Pulmonary artery endothelial cell (primary cell): ENCODE measurements around the gene C10orf71. TPM values are rescaled to one million over a fixed set of nuclear protein-coding genes. Genes with fewer than 3 reads are reported as not detected.

Experiments
- DNase-seq: peaks from one replicate; pipeline ENCODE4 v3.0.0-alpha.2; 2011; ENCODE audit warnings: low read depth, low spot score
- total RNA-seq: library from RNA; depleted of rRNA; stranded (reverse); fragments of >200 nt; gene quantifications from 2 replicates; pipeline ENCODE4 v1.2.3, GENCODE V29; 2014

C10orf71 gene
- total RNA-seq, 1 donor from 2014 or later = not detected

DNA sequence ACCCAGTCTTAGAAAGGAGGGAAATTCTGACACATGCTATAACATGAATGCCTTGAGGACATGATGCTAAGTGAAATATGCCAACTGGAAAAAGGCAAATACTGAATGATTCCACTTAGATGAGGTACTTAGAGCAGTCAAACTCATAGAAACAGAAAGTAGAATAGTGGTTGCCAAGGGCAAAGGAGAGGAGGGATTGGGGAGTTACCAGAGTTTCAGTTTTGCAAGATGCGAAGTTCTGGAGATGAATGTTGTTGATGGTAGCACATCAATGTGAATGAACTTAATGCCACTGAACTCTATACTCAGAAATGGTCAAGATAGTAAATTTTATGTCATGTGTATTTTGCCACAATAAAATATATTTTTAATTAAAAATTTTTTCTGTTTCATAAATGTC is 58.0 kb downstream of the C10orf71 start:
- no peak for DNase-seq

DNA sequence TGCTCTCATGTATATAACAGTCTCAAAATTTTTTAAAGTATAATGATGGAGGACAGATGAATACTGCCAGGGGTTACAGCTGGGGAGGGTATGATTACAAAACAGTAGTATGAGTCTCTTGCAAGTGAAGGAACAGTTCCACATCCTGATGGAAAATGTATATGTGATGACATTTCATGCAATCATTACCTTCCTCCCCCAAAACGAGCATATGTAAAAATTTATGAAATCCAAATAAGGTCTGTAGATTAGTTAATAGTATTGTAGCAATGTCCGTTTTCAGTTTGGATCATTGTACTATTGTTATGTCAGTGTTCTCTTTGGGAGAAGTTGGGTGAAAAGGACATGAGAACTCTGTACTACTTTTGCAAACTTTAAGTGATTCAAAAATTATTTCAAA is 58.9 kb downstream of the C10orf71 start:
- DNase-seq = no peak

DNA sequence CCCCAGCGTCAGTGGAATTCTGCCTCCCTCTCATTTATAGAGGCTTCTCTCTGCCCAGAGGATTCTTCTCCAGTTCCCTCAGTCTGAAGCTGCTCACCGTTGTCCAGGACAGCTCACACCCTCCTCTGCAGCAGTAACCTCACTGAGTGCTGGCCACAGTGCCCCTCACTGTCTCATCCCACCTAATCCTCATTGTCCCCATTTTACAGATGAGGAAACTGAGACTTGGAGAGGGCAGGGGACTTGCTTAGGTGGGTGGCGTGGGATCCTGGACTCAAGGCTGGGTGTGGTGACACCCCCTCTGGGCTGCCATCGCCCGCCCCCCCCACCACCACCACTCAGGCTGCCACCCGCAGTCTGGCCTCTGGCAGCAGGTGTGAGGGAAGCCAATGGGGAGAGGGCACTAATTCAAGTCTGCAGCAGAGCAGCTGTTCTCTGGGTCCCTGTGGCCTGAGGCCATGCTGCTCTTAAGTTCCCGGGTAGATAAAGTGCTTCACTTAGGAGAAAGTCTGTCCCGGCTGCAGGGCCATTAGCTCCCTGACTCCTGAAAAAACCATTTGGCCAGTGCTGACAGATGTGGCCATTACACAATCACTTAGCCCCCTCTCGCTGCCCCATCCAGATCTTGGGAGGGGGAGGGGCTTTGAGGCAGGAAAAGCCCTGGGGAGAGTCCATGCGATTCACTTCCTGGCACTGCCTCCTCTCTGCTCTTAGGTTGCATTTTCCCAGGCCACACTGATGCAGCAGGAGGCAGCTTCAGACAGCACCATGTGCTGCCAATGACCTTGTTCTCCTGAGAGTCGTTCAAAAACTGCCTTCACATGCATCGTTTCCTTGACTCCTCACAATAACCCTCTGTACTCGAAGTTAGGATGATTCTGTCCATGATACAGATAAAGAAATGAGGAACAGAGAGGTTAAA is 60.6 kb downstream of the C10orf71 start:
- no peak for DNase-seq

DNA sequence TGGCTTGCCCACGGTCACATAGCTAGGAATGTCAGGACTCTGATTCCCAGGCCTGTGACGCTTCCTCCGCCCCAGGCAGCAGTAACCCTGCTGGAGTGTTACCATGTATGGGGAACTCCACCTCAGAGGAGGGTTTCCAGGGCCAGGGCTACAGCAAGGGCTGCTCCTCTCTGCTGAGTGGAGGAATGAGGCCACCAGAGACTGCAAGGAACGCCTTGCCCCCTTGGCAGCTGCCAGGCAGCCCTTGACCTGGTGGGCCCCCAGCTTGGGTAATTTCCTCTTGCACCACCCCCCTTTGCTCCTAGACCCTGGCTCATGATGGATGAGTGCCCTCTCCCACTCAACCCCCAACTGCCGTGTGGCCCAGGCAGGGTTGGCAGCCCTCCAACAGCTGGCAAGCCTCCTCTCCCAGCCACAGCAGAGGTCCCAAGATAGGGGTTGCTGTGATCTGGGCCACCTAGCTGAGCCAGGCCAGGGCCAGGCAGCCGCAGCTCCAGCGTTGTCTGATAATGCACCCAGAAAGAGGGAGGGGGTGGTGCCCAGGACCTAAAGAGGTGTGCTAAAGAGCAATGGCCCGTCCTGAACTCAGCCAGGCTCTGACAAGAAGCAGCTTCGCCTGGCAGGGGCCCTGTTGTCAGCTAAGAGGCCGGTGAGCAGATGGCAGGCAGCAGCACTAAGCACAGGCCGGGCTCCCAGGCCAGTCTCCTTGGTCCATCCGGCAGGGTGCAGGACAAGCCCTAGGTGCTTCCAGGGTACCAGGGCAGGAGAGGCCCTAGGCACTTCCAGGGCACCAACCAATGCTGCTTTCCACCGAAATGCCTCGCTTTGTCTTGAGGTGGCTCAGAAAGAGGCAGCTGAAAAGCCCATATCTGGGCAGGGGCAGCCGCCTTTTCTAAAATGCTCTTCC is 61.6 kb downstream of the C10orf71 start:
- no peak for DNase-seq

DNA sequence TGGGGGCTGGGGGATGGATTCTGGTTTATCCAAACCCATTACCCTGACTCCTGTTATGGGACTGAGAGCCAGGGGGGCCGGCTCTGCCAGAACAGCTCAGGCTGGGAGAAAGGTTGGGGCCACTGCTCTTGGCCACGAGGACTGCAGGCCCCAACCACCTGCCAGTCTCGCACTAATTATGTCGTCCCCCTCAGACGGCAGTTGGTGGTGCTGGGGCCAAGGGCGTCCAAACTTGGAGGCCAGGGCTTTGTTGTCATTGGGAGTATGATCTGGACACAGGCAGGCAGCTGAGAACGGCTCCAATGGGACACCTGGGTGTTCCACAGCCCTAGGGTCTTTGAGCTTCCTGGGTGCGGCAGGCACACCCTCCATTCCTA is 62.2 kb downstream of the C10orf71 start:
- no peak for DNase-seq

DNA sequence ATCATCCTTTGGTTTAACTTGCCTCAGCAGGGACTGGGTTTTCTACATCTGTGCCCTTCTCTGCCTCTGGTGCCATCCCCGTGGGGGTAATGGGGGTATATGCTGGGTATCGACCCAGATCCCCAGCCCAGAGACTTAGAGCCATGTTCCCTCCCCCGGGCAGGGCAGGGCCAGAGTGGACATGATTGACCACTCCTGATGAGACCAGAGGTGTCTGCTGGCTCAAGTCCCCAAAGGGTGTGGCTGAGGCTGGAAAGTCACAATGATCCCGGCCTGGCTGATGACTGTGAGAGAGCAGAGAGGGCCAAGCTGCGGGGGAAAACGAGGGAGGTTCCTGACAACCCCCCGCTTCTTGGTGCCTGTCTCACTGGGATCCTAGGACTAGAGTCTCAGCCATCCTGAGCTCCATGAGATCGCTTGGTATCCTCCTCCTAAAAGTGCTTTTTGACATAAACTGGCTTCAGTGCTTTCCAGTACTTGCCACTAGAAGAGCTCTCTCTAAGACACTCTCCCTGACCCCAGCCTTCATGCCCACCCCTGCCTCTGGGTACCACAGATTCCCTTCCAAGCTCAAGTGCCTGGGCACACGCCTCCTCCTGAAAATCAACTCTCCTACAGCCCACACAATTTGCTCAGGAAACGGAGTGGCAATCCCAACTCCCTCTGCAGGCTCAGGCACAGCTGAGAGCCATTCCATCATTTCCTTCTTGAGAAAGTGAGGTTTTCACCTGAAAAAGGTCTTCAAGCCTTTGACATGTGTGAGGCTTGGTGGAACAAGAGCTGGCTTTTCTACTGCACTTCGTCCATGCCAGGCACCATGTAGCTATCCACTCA is 63.0 kb downstream of the C10orf71 start:
- no peak for DNase-seq

DNA sequence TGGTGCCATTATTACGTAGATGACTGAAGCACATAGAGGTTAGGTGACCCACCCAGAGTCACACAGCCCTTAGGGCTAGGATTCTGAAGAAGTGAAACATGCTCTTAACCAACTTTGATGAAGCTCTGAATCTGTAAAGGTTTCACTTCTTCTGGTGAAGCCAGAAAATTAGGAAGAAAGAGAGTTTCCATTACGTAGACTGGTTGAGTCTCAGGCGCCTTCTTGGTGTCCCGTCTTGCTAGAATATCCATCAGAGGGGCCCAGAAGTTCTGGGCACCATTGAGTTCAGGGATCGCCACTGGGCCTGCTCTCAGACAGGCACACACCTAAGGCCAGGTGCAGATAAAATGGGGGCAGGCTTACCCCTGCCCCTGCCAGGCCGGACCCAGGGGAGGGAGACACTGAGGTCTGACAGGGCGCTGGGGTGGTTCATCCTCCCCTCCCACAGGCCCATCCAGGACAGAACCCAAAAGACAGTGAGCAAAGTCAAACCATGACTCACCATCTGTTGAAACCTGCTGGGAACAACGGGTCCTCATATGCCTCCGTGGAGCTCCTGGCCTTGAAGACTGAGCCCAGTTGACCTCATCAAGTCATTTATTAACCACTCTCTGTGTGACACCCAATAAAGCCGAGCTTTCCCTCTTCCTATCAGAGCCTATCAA is 63.8 kb downstream of the C10orf71 start:
- DNase-seq = no peak

DNA sequence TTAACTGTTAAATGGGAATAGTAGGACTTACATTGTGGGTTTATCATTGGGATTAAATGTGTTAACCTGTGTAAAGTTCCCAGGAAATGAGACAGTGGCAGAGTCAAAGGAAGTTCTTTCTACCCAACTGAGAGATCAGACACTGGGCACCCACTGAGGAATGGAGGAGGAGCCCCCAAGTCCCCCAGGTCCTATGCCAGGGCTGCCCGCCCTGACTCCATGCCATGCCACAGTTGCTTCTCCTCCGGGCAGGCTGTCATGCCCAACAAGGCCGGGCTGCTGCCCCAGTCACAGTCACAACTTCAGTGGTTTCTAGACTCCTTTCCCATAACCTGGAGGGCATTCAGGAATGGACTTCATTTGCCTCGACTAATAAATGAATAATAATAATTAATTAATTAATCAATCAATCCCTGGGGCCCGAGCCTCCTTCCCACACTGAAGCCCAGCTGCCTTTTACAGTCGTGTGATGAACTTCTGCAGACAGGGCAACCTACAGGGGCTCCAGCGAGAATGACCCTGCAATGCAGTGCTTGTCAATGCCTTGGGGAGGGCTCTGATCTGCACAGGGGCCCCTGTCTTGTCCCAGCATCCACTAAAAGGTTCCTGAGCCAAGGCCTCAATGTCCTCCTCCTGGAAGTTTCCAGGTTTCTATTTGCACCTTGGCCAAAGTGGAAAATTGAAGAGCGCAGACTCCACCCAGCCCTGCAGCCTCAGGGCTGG is 64.5 kb downstream of the C10orf71 start:
- DNase-seq = no peak

DNA sequence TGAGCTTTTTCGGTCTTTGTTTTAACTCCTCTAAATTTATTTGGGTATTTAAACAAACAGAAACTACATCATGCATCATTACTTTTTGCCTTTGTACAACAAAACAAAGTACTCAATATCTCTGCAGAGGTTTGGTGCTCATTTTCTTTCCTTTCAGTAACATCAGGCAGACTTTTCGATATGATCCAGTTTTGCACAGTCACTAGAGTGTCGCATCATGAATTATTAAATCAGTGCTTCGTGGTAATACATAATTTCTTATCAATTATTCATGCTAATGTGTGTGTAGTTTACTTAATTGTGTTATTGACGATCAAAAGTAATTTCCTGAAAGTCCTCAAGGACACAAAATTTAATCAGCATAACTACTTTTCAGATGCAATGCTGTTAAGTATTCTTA is 65.1 kb downstream of the C10orf71 start:
- DNase-seq = no peak

DNA sequence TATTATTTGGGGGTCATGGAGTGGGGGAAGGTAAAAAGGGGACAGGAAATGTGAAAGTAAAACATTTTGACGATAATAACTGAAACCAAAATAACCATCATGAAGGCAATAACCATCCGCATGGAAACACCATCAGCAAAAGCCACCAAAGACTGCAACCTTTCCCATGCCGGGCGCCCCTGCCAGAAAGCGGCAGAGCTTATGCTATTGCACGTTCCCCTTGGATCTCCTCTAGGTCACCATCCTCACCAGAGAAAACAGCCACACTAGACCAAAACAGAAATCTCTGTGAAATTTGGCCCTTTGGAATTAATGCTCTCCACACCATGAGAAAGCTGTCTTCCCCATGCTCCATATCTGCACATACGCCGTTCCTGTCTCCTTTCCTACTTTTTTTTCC is 65.8 kb downstream of the C10orf71 start:
- DNase-seq = no peak

DNA sequence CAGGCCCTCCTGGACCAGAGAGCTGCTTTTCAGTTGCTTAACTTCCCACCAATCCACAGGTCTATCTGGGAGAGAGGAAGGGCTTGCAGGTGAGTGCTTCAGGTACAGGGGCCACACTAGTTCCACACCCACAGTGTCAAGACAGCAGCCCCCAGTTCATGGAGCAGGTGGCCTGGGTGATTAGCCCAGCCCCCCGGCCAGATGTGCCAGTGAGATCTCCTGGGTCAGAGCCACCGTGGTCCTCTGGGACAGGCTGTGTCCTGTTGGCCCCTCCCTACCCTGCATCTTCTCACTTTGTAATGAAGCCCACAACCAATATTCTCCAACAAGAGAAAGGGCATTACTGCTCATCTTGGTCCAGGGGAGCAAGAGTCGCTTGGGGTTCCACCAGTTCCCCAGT is 66.3 kb downstream of the C10orf71 start:
- DNase-seq = no peak

DNA sequence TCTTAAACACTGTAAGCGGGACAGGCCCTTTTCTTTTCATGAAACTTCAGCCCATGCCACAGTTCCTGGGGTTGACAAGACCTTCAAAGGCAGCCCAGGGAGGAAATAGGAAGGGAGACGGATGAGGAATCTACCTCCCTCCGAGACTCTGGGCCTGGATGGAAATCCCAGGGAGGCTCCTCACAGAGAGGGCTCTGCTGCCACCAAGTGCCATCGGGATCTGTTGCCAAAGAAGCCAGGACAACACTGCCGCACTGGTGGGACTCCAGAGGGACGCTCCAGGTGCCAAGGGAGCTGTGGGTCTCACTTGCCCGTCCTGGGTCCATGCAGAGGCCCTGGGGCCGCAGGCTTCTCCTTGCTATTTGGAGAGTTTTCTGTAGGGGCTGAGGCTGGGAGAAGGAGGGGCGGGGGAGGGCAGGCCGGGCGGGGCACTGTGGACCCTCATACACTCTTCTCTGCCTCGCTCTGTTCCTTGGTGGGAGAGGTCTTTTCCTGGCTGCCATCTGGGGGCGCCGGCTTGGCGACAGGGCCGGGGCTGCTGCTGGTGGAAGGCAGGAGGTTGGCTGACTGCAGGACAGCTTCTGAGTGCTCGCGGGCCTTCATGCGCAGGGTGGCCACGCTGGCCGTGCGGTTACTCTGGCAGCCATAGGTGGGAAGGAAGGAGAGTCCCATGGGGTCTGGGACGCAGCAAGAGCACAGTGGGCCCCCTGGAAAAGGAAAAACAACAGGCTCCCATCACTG is 66.9 kb downstream of the C10orf71 start:
- no peak for DNase-seq

DNA sequence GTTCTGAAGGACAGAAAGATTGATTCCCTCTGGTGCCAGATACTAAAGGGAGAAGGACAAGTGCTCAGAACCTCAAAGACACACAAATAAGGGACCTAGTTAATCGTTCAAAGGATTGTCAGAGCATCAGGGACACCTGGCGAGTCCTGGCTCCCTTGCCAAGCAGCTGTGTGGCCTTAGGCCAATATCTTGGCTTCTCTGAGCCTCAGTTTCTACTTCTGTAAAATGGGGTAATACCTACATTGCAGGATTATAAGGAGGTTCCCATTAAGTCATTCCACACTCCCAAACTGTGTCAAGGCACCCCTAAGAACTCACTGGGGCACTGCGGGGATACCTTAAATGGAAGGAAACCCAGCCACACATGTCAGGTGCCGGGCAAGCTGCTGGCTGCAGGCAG is 67.5 kb downstream of the C10orf71 start:
- no peak for DNase-seq

DNA sequence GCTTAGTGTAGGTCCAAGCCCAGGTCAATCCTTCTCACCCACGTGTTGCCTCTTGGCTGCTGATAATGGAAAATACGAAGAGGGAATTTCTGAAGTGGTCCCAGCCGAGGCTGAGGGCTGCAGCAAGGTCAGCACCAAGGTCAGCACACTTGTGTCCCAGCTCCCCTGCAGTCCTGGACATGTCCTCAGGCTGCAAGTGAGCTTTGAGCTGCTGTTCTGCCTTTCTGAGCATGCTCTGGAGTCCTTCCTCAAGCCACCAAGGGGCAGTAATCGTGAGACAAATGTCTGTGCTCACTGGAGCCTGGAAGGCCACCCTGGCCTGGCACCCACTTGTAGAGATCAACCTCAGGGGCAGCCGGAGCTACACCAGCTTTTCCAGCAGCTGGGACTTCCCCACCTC is 68.6 kb downstream of the C10orf71 start:
- DNase-seq = no peak

DNA sequence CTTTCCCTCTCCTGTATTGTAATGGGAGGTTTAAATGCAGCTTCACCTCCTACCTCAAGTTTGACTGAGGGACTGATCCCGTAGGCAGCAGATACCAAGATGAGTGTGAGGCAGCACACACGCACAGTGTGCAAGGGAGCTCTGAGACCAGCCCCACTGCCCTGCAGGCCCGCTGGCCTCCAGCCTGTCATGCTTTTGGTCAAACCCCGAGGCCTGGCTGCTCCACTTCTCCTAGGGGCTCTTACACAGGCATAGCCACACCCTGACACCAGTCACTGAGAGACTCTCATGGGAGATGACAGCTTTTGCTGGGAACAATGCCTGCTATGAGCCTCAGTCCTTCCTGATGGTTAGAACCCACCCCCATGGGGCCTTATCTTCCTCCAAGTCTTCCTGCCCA is 69.3 kb downstream of the C10orf71 start:
- DNase-seq = no peak

DNA sequence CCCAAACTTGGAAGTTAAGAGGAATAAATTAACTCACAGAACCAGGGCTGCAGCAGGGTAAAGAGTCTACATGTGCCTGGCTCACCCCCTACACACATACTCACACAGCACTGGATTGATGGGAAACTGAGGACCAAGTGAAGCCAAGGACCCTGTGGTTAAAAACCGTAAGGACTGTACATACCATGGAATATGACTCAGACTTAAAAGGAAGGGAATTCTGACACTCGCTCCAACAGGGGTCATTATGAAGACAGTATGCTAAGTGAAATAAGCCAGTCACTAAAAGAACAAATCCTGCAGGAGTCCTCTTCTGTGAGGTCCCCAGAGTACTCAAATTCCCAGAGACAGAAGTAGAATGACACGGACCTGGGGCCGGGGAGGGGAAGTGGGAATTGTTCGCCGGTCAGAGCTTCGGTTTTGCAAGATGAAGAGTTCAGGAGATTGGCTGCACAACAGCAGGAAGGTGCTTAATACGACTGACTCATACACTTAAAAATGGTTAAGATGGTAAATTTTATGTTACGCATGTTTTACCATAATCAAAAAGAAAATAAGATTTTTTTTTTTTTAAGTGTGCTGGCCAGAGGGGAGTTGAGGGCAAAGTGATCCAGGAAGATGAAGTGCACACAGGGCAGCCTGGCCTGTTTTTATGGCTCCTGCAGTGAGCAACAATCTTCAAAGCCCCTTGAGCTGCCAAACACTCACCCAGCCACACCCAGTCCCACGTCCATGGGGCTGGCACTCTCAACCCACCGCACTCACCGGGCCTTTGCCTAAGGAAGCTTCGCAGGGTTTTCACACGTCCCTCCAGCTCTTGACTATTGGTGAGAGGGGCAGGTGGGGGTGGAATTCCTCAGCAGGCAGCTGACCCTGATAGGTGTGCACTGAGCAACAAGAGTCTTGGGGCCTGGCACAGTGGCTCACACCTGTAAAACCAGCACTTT is 70.5 kb downstream of the C10orf71 start:
- DNase-seq = no peak

DNA sequence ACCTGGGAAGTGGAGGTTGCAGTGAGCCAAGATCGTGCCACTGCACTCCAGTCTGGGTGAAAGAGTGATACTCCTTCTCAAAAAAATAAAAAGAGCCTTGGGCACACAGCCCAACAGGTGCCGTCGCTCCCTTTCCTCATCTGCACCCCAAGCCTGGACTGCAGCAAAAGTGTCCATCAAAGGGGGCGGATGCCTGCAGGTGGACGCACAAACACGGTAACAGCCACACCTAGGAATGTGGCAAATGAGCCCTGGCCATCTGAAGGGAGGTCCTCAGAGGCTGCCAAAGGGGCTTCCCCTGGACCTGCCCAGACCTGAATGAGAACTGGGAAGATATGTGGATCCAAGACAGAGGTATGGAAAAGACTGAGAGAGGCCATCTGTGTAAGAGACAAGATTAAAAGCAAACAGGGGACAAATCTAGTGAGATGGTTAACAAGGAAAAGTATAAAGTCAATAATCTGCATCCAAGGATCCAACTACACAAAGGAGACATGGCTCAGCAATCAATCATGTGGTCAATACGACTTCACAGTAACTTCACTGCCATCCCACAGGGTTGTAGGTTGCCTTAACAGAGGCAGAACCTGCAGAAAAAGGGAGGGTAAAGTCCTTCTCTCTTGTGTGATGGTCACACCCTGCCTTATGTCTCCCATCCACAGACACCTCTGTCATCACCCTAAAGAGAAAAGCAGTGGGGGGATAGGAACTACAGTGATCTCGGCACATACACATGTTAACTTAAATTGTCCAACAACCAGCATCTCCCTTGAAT is 71.5 kb downstream of the C10orf71 start:
- no peak for DNase-seq

DNA sequence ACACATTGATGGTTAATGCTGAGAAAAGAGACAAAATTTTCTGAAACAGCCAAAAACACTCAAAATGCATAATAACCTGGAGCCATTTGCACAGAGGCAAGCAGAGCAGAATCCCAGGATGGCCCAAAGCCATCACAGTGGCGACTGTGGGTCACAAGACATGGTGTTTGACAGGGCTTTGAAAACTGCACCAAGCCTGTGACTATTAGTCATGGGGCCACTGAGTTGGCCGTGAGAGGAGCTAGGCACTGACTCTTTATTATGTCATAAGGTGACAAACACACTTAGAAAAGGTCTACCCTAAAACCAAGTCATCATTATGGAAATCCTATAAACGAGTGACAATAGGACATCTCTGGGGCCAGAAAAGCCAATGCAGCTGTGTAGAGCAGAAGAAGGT is 73.0 kb downstream of the C10orf71 start:
- DNase-seq = no peak
